Effector memory CD8-positive, alpha-beta T cell (primary cell): ENCODE measurements around the gene ST8SIA6.

Source experiments
- ATAC-seq: fragments of 150-1000 bp; cut with Tn5 transposase; replicated peaks from 2 replicates; pipeline ENCODE4 v1.10.0; 2021; ENCODE audit warnings: mild to moderate bottlenecking, moderate library complexity
- DNase-seq, 3 experiments: peaks; one replicate each; pipeline ENCODE4 v3.0.0; 2021
- H3K27ac Mint-ChIP-seq, 2 donors: one replicate each; pipeline ENCODE4 v1.8.0; 2022; ENCODE audit warnings: mild to moderate bottlenecking in 2 of 2, mixed read lengths in 2 of 2, moderate library complexity in 2 of 2
- H3K27me3 Mint-ChIP-seq, 2 donors: one replicate each; pipeline ENCODE4 v1.8.0; 2022; ENCODE audit warnings: mixed read lengths in 2 of 2
- H3K36me3 Mint-ChIP-seq: one replicate; pipeline ENCODE4 v1.8.0; 2022; ENCODE audit warnings: mild to moderate bottlenecking, moderate library complexity, mixed read lengths; ENCODE audit not compliant: insufficient read depth
- H3K4me1 Mint-ChIP-seq, 2 donors: one replicate each; pipeline ENCODE4 v1.8.0; 2022; ENCODE audit warnings: low read depth in 2 of 2, mixed read lengths in 2 of 2
- H3K4me3 Mint-ChIP-seq, 2 donors: one replicate each; pipeline ENCODE4 v1.8.0; 2022; ENCODE audit warnings: mild to moderate bottlenecking in 2 of 2, mixed read lengths in 2 of 2, moderate library complexity in 2 of 2
- H3K9me3 Mint-ChIP-seq, 2 donors: one replicate each; pipeline ENCODE4 v1.8.0; 2022; ENCODE audit warnings: mixed read lengths in 2 of 2

ST8SIA6 gene

GRCh38 chr10:17474595-17475323, 20.4 kb upstream of the ST8SIA6 start:
- Mint-ChIP-seq H3K4me1 (peaks cover 0 to 2% of the 10 kb centered on the region in 2 donors), H3K36me3 (no peaks in the 10 kb centered on the region), H3K27me3 (peaks cover 6 to 52% of the 10 kb centered on the region in 2 donors), H3K4me3 (no peak overlapping the region), H3K9me3 (no peaks in the 10 kb centered on the region), H3K27ac (no peak overlapping the region)
- no peak for DNase-seq
- ATAC-seq = no peak

GRCh38 chr10:17473228-17473950, 19.0 kb upstream of the ST8SIA6 start:
- Mint-ChIP-seq H3K4me3 (no peak overlapping the region), H3K36me3 (no peaks in the 10 kb centered on the region), H3K27ac (peak overlapping the region in 1 of 2 donors; percentile 12), H3K27me3 (peaks cover 7 to 49% of the 10 kb centered on the region in 2 donors), H3K4me1 (peaks cover 0 to 2% of the 10 kb centered on the region in 2 donors), H3K9me3 (no peaks in the 10 kb centered on the region)
- ATAC-seq (no peak), DNase-seq (no peak)

- Mint-ChIP-seq H3K27ac (no peak overlapping the region), H3K4me1 (peaks cover 0 to 2% of the 10 kb centered on the region in 2 donors), H3K9me3 (no peaks in the 10 kb centered on the region), H3K4me3 (no peak overlapping the region), H3K27me3 (peaks cover 5 to 51% of the 10 kb centered on the region in 2 donors), H3K36me3 (no peaks in the 10 kb centered on the region)
- no peak for DNase-seq
- ATAC-seq = no peak
Observed at GRCh38 chr10:17472481-17473227, 18.3 kb upstream of the ST8SIA6 start.

- H3K27ac Mint-ChIP-seq = no peak overlapping the region
- no peaks in the 10 kb centered on the region for H3K9me3 Mint-ChIP-seq
- no peak for ATAC-seq
- DNase-seq = no peak
- H3K4me1 Mint-ChIP-seq = peaks cover 0 to 2% of the 10 kb centered on the region in 2 donors
- no peaks in the 10 kb centered on the region for H3K36me3 Mint-ChIP-seq
- no peak overlapping the region for H3K4me3 Mint-ChIP-seq
- peaks cover 10 to 42% of the 10 kb centered on the region in 2 donors for H3K27me3 Mint-ChIP-seq
Observed at GRCh38 chr10:17470246-17470645, 15.9 kb upstream of the ST8SIA6 start.

GRCh38 chr10:17465328-17466125, 11.1 kb upstream of the ST8SIA6 start:
- Mint-ChIP-seq H3K27me3 (peaks cover 12 to 51% of the 10 kb centered on the region in 2 donors), H3K36me3 (no peaks in the 10 kb centered on the region), H3K9me3 (no peaks in the 10 kb centered on the region), H3K27ac (no peak overlapping the region), H3K4me3 (no peak overlapping the region), H3K4me1 (no peaks in the 10 kb centered on the region)
- DNase-seq (no peak), ATAC-seq (no peak)

- Mint-ChIP-seq H3K27me3 (peaks cover 12 to 42% of the 10 kb centered on the region in 2 donors), H3K27ac (no peak overlapping the region), H3K9me3 (no peaks in the 10 kb centered on the region), H3K36me3 (no peaks in the 10 kb centered on the region), H3K4me3 (no peak overlapping the region), H3K4me1 (no peaks in the 10 kb centered on the region)
- DNase-seq (no peak), ATAC-seq (no peak)
Observed at GRCh38 chr10:17464545-17464944, 10.2 kb upstream of the ST8SIA6 start.

GRCh38 chr10:17460756-17461155, 6.4 kb upstream of the ST8SIA6 start:
- Mint-ChIP-seq H3K27me3 (peaks cover 7 to 26% of the 10 kb centered on the region in 2 donors), H3K36me3 (no peaks in the 10 kb centered on the region), H3K9me3 (no peaks in the 10 kb centered on the region), H3K4me3 (no peak overlapping the region), H3K27ac (peak overlapping the region in 1 of 2 donors; percentile 22), H3K4me1 (no peaks in the 10 kb centered on the region)
- DNase-seq (no peak), ATAC-seq (no peak)

- peaks cover 2 to 11% of the 10 kb centered on the region in 2 donors for H3K4me1 Mint-ChIP-seq
- H3K27me3 Mint-ChIP-seq = no peaks in the 10 kb centered on the region
- ATAC-seq (no peak), DNase-seq (no peak)
- H3K27ac Mint-ChIP-seq = no peak overlapping the region
- H3K36me3 Mint-ChIP-seq = peaks cover 11% of the 10 kb centered on the region
- no peaks in the 10 kb centered on the region for H3K9me3 Mint-ChIP-seq
- H3K4me3 Mint-ChIP-seq = no peak overlapping the region
Observed at GRCh38 chr10:17457083-17457482, 2.7 kb upstream of the ST8SIA6 start.

- Mint-ChIP-seq H3K4me1 (peaks cover 2 to 19% of the 10 kb centered on the region in 2 donors), H3K36me3 (peaks cover 11% of the 10 kb centered on the region), H3K27me3 (peaks cover 0 to 1% of the 10 kb centered on the region in 2 donors), H3K4me3 (peak overlapping the region in 1 of 2 donors; percentile 18), H3K9me3 (no peaks in the 10 kb centered on the region), H3K27ac (peak overlapping the region in 1 of 2 donors; percentile 46)
- no peak for DNase-seq
- ATAC-seq = no peak
Observed at GRCh38 chr10:17456032-17456548, 1.7 kb upstream of the ST8SIA6 start.

- Mint-ChIP-seq H3K27me3 (peaks cover 0 to 12% of the 10 kb centered on the region in 2 donors), H3K36me3 (peaks cover 15% of the 10 kb centered on the region)
Observed at GRCh38 chr10:17455015-17455520, 673 bp upstream of the ST8SIA6 start.

GRCh38 chr10:17453373-17454091, 863 bp downstream of the ST8SIA6 start:
- peaks cover 16% of the 10 kb centered on the region for H3K36me3 Mint-ChIP-seq
- H3K4me3 Mint-ChIP-seq = peak overlapping the region; percentile 87 to 91
- H3K4me1 Mint-ChIP-seq = peaks cover 2 to 20% of the 10 kb centered on the region in 2 donors
- H3K27ac Mint-ChIP-seq = peak overlapping the region; percentile 90 to 98
- H3K9me3 Mint-ChIP-seq = peaks cover 0 to 3% of the 10 kb centered on the region in 2 donors
- ATAC-seq (peak; percentile 52), DNase-seq (peak in 2 of 3 experiments; percentile 26 to 35)
- peaks cover 0 to 14% of the 10 kb centered on the region in 2 donors for H3K27me3 Mint-ChIP-seq

More at GRCh38 chr10:17455015-17455520, 673 bp upstream of the ST8SIA6 start:
- no peak for ATAC-seq
- peak overlapping the region; percentile 87 to 93 for H3K27ac Mint-ChIP-seq
- peak overlapping the region; percentile 86 to 88 for H3K4me3 Mint-ChIP-seq
- peaks cover 2 to 20% of the 10 kb centered on the region in 2 donors for H3K4me1 Mint-ChIP-seq
- no peak for DNase-seq
- H3K9me3 Mint-ChIP-seq = no peaks in the 10 kb centered on the region

- Mint-ChIP-seq H3K4me3 (peak overlapping the region; percentile 87 to 91), H3K9me3 (peaks cover 0 to 3% of the 10 kb centered on the region in 2 donors), H3K27ac (peak overlapping the region; percentile 90 to 98), H3K4me1 (peaks cover 2 to 20% of the 10 kb centered on the region in 2 donors), H3K36me3 (peaks cover 18% of the 10 kb centered on the region), H3K27me3 (peaks cover 0 to 14% of the 10 kb centered on the region in 2 donors)
- DNase-seq (no peak), ATAC-seq (no peak)
Observed at GRCh38 chr10:17453035-17453372, 1.4 kb downstream of the ST8SIA6 start.
